H1 (cell line): ENCODE data around the gene SEC24A. TPM values are rescaled to one million over a fixed set of nuclear protein-coding genes. Genes with fewer than 3 reads are reported as not detected.

Experiments used
- CTCF ChIA-PET: fragments of 300-600 bp; sonication (Branson Sonifier 250); formaldehyde crosslinking; loops from one replicate; lab custom pipeline; 2021; ENCODE audit not compliant: partially characterized antibody; lab: Charles Lee
- POLR2A ChIA-PET: fragments of 300-600 bp; sonication (Branson Sonifier 250); formaldehyde crosslinking; loops from one replicate; lab custom pipeline; 2021; ENCODE audit warnings: inconsistent platforms; ENCODE audit not compliant: partially characterized antibody; lab: Charles Lee
- DNase-seq, 2 experiments: peaks; one replicate each; pipeline versions ENCODE4 v3.0.0 to v3.0.0-alpha.2; 2010 to 2022; ENCODE audit warnings: low spot score in 2 of 2, low read depth in 1 of 2, mixed read lengths in 1 of 2
- FAIRE-seq: peaks from 2 replicates; lab custom pipeline; 2011; peaks lifted over from hg19 to GRCh38; lab: Jason Lieb, UNC
- H2AFZ ChIP-seq: 2 replicates; pipeline ENCODE4 v1.8.1; 2012; ENCODE audit warnings: low read length, inconsistent platforms
- H2AK5ac ChIP-seq: 2 replicates; pipeline ENCODE4 v1.6.1; 2013; ENCODE audit warnings: low read depth, low read length
- H2BK120ac ChIP-seq: replicated peaks from 2 replicates; pipeline ENCODE3; 2013; ENCODE audit warnings: low read depth, low read length, inconsistent platforms
- H2BK12ac ChIP-seq: 2 replicates; pipeline ENCODE4 v1.6.1; 2013; ENCODE audit warnings: low read depth, low read length
- H2BK15ac ChIP-seq: 2 replicates; pipeline ENCODE4 v1.6.1; 2013; ENCODE audit warnings: low read length
- H2BK20ac ChIP-seq: 2 replicates; pipeline ENCODE4 v1.6.1; 2013; ENCODE audit warnings: low read length
- H2BK5ac ChIP-seq: 2 replicates; pipeline ENCODE4 v1.6.1; 2013; ENCODE audit warnings: low read depth, low read length
- H3K14ac ChIP-seq: 2 replicates; pipeline ENCODE4 v1.6.1; 2013; ENCODE audit warnings: inconsistent platforms; ENCODE audit not compliant: insufficient read length
- H3K18ac ChIP-seq: 2 replicates; pipeline ENCODE4 v1.6.1; 2013; ENCODE audit warnings: low read length; ENCODE audit errors: extremely low read depth
- H3K23ac ChIP-seq: 2 replicates; pipeline ENCODE4 v1.6.1; 2013; ENCODE audit warnings: inconsistent platforms; ENCODE audit not compliant: insufficient read length
- H3K23me2 ChIP-seq: 2 replicates; pipeline ENCODE4 v1.6.1; 2013; ENCODE audit warnings: low read depth, low read length
- H3K27ac ChIP-seq: 2 replicates; pipeline ENCODE4 v1.6.1; 2011; ENCODE audit warnings: low read depth, low read length, inconsistent platforms
- H3K27me3 ChIP-seq, 4 experiments: replicated peaks in 1 of 4; 1 replicate in 1 of 4; 2 replicates in 3 of 4; pipeline versions ENCODE4 v1.6.1 to v1.8.1; 2011 to 2013; ENCODE audit warnings: low read length in 3 of 4, mild to moderate bottlenecking in 3 of 4, inconsistent platforms in 2 of 4, mixed read lengths in 2 of 4, moderate library complexity in 1 of 4; ENCODE audit not compliant: control insufficient read depth in 3 of 4, insufficient read depth in 3 of 4; ENCODE audit errors: extremely low read depth in 1 of 4
- H3K36me3 ChIP-seq, 4 experiments: 2 replicates each; pipeline versions ENCODE4 v1.6.1 to v1.8.1; 2011 to 2013; ENCODE audit warnings: mild to moderate bottlenecking in 4 of 4, low read length in 3 of 4, moderate library complexity in 2 of 4, control low read depth in 1 of 4, inconsistent platforms in 1 of 4; ENCODE audit not compliant: insufficient read depth in 4 of 4, control insufficient read depth in 2 of 4
- H3K4ac ChIP-seq: replicated peaks from 2 replicates; pipeline ENCODE3; 2013; ENCODE audit warnings: low read length, low read depth, mixed read lengths, inconsistent platforms; ENCODE audit not compliant: insufficient read length
- H3K4me1 ChIP-seq, 4 experiments: replicated peaks in 1 of 4; 1 replicate in 1 of 4; 2 replicates in 3 of 4; pipeline versions ENCODE4 v1.6.1 to v1.8.1; 2011 to 2013; ENCODE audit warnings: low read length in 3 of 4, inconsistent platforms in 2 of 4, mixed read lengths in 1 of 4; ENCODE audit not compliant: insufficient read depth in 4 of 4, control insufficient read depth in 3 of 4
- H3K4me2 ChIP-seq, 2 experiments: 2 replicates each; pipeline versions ENCODE4 v1.6.1 to v1.8.1; 2011 to 2013; ENCODE audit warnings: low read depth in 2 of 2, low read length in 2 of 2, control low read depth in 1 of 2, inconsistent platforms in 1 of 2, mild to moderate bottlenecking in 1 of 2; ENCODE audit not compliant: insufficient read depth in 1 of 2
- H3K4me3 ChIP-seq, 4 experiments: fragments of 200-600, 300-600 bp in 1 of 4; sonication (generic), shearing (Covaris generic), sonication (Bioruptor Twin) in 1 of 4; 2 replicates each; pipeline versions ENCODE4 v1.5.1 to v1.8.1; 2011 to 2016; ENCODE audit warnings: low read length in 4 of 4, low read depth in 3 of 4, control low read depth in 2 of 4, inconsistent platforms in 2 of 4, mild to moderate bottlenecking in 2 of 4, mixed read lengths in 1 of 4, moderate library complexity in 1 of 4; ENCODE audit not compliant: insufficient read depth in 2 of 4; ENCODE audit errors: extremely low read depth in 1 of 4
- H3K56ac ChIP-seq: replicated peaks from 2 replicates; pipeline ENCODE3; 2013; ENCODE audit warnings: low read depth, mild to moderate bottlenecking, mixed read lengths, low read length, inconsistent platforms; ENCODE audit not compliant: insufficient read length
- H3K79me1 ChIP-seq: 2 replicates; pipeline ENCODE4 v1.6.1; 2013; ENCODE audit warnings: low read depth, low read length, control low read depth
- H3K79me2 ChIP-seq, 2 experiments: 2 replicates each; pipeline versions ENCODE4 v1.6.1 to v1.8.1; 2012 to 2013; ENCODE audit warnings: low read length in 2 of 2, mild to moderate bottlenecking in 2 of 2, inconsistent platforms in 1 of 2; ENCODE audit not compliant: insufficient read depth in 2 of 2, control insufficient read depth in 1 of 2
- H3K9ac ChIP-seq, 4 experiments: replicated peaks in 1 of 4; 1 replicate in 1 of 4; 2 replicates in 3 of 4; pipeline versions ENCODE4 v1.6.1 to v1.8.1; 2011 to 2013; ENCODE audit warnings: low read depth in 3 of 4, low read length in 3 of 4, control low read depth in 2 of 4, mild to moderate bottlenecking in 2 of 4, moderate library complexity in 2 of 4, inconsistent platforms in 1 of 4; ENCODE audit errors: extremely low read depth in 1 of 4
- H3K9me3 ChIP-seq, 2 experiments: 2 replicates each; pipeline versions ENCODE4 v1.6.1 to v1.8.1; 2012 to 2013; ENCODE audit warnings: mild to moderate bottlenecking in 2 of 2, moderate library complexity in 2 of 2, control low read depth in 1 of 2, inconsistent platforms in 1 of 2, low read depth in 1 of 2, low read length in 1 of 2, mixed read lengths in 1 of 2; ENCODE audit not compliant: insufficient read depth in 2 of 2
- H4K20me1 ChIP-seq, 2 experiments: replicated peaks in 1 of 2; 2 replicates each; pipeline versions ENCODE3 to v1.8.1; 2011 to 2013; ENCODE audit warnings: inconsistent platforms in 2 of 2, low read length in 2 of 2, mild to moderate bottlenecking in 1 of 2; ENCODE audit not compliant: insufficient read depth in 2 of 2, control insufficient read depth in 1 of 2
- H4K5ac ChIP-seq: 2 replicates; pipeline ENCODE4 v1.6.1; 2013; ENCODE audit warnings: low read length, low read depth, mixed read lengths, inconsistent platforms; ENCODE audit not compliant: insufficient read length
- H4K8ac ChIP-seq: 2 replicates; pipeline ENCODE4 v1.8.0; 2013; ENCODE audit warnings: mild to moderate bottlenecking, moderate library complexity, low read length, inconsistent platforms; ENCODE audit not compliant: insufficient read depth; ENCODE audit errors: extremely low read depth
- H4K91ac ChIP-seq: replicated peaks from 2 replicates; pipeline ENCODE3; 2013; ENCODE audit warnings: low read length, mixed read lengths, inconsistent platforms; ENCODE audit not compliant: insufficient read length
- BACH1 ChIP-seq: IDR thresholded peaks from 2 replicates; pipeline ENCODE4 v1.6.1; 2012; ENCODE audit warnings: low read length, improper control_type of control experiment
- POU5F1 ChIP-seq: IDR thresholded peaks from 2 replicates; pipeline ENCODE4 v1.6.1; 2011; ENCODE audit warnings: low read depth, mild to moderate bottlenecking, low read length, moderate library complexity
- TEAD4 ChIP-seq: IDR thresholded peaks from 2 replicates; pipeline ENCODE4 v1.6.1; 2012; ENCODE audit warnings: low read depth, low read length, inconsistent platforms, mixed read lengths
- WGBS, 2 experiments: shearing (Covaris generic) in 1 of 2; methylation state at CpG; one replicate each; pipeline versions ENCODE4 v1.1.6 to v1.1.7; 2013 to 2015; ENCODE audit warnings: low lambda C conversion rate in 2 of 2, mixed read lengths in 2 of 2, inconsistent platforms in 1 of 2, low coverage in 1 of 2, missing lambda C conversion rate in 1 of 2; ENCODE audit not compliant: insufficient replicate concordance in 2 of 2, insufficient coverage in 1 of 2, insufficient read length in 1 of 2; ENCODE audit errors: extremely low coverage in 1 of 2, missing lambda C conversion rate in 1 of 2; 5-methylcytosine and 5-hydroxymethylcytosine counted together
- polyA plus RNA-seq, 7 experiments: library from polyadenylated mRNA; depleted of rRNA in 3 of 7; stranded (reverse) in 5 of 7; unstranded in 2 of 7; fragments of >200 nt in 5 of 7; fragments of 200-250 nt in 2 of 7; gene quantifications; 1 replicate in 5 of 7; 2 replicates in 1 of 7; 4 replicates in 1 of 7; pipeline versions ENCODE4 v1.2.1 to v1.2.3, GENCODE V29; 2011 to 2013; ENCODE audit warnings: missing spikeins in 2 of 7, mixed read lengths in 2 of 7
- total RNA-seq: library from RNA; stranded (reverse); fragmentation: NEBNext Ultra II Directional; extraction: Animal tissue kit (Norgen Biotek cat#: 25700); gene quantifications from 2 replicates; pipeline ENCODE4 v1.2.1, GENCODE V29; 2021

Gene SEC24A
- total and polyA plus RNA-seq, 2 of the 8 experiments (the other 6 are each of a cell fraction or from before 2014, with no cell fraction given) = 18.8 to 33.7 TPM

- Histone ChIP-seq H3K9me3 (no peaks in the 10 kb centered on the region), H3K4ac (no peak overlapping the region), H4K20me1 (no peaks in the 10 kb centered on the region), H3K56ac (no peak overlapping the region), H3K79me1 (no peaks in the 10 kb centered on the region), H2BK120ac (no peak overlapping the region), H3K23me2 (no peaks in the 10 kb centered on the region), H2BK12ac (no peak overlapping the region; the same call in 1 of the 2 replicates), H2BK5ac (peak overlapping the region; percentile 35; the same call in 1 of the 2 replicates), H2BK15ac (no peak overlapping the region), H2AFZ (no peak overlapping the region), H3K23ac (no peak overlapping the region), H3K18ac (no peak overlapping the region), H4K8ac (no peak overlapping the region), H2AK5ac (no peak overlapping the region), H3K4me3 (no peak overlapping the region), H4K91ac (no peak overlapping the region), H3K4me1 (no peaks in the 10 kb centered on the region), H3K14ac (no peak overlapping the region), H3K9ac (no peak overlapping the region), H3K27me3 (no peaks in the 10 kb centered on the region), H3K79me2 (no peaks in the 10 kb centered on the region; a peak in 1 of 4 replicates), H2BK20ac (no peak overlapping the region), H3K4me2 (no peak overlapping the region), H3K36me3 (peaks cover 0 to 11% (median 0%) of the 10 kb centered on the region in 4 experiments; a peak in 2 of 8 replicates), H3K27ac (no peak overlapping the region), H4K5ac (no peak overlapping the region)
- DNase-seq (no peak), FAIRE-seq (no peak)
- CTCF ChIA-PET = interaction anchor here (0.6 to 1.4 kb wide), 3 partner anchors 11 to 174 kb away, joined by 4 to 8 read pairs (median 4); partner anchors contain the start of gene CAMLG
- TF ChIP-seq POU5F1 = 0 out of 2 replicates have a peak, but pooled peaks have one; percentile 55
- TF ChIP-seq BACH1 = no peak
- TF ChIP-seq TEAD4 = 0 out of 2 replicates have a peak, but pooled peaks have one; percentile 53
- POLR2A ChIA-PET = interaction anchor here (1.3 to 3.8 kb wide), 2 partner anchors 8 to 11 kb away, joined by 10 to 14 read pairs; partner anchors contain the start of genes CAMLG and DDX46
- 88% methylated on average over 3 of the region's 3 CpGs; no CpG with 5 or more reads in 1 of the 2 experiments for WGBS, 2 experiments
Observed at GRCh38 chr5:134749415-134749814, 100.8 kb downstream of the SEC24A start.
